Measurements from ENCODE around the gene HEPN1. TPM values are rescaled to one million over a fixed set of nuclear protein-coding genes. Genes with fewer than 3 reads are reported as not detected.

The HEPN1 gene
- total and polyA plus RNA-seq, 2 of the 8 experiments (the other 6 are each of a cell fraction or from before 2014, with no cell fraction given), result not detected

DNA sequence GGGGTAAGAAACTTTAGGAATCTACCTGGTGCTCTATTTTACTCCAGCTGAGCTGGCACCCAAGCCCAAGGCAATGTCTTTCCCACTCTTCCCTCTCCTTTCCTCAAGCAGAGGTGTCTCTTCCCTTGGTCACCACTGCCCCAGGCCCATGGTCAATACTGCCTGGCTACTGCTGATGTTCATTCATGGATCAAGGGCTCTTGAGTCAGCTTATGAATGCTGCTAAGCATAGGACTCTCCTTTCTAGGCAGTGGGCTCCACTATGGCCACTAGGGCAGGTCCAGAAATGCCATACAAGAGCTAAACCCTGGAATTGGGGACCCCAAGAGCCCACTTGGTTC is 2.7 kb upstream of the HEPN1 start (continued):
- TF ChIP-seq CHD7 (IDR thresholded peaks at IDR 0.05; ENCODE audit: insufficient replicate concordance, low read length), result no peak
- TF ChIP-seq EP300 (IDR thresholded peaks at IDR 0.05; ENCODE audit: borderline replicate concordance in 1 of 2, low read depth in 2 of 2, low read length in 2 of 2), result no peak
- no peak for TF ChIP-seq SP1 (IDR thresholded peaks at IDR 0.05; ENCODE audit: low read depth, low read length)
- TF ChIP-seq EGR1 (IDR thresholded peaks at IDR 0.05; ENCODE audit: borderline replicate concordance, low read depth, low read length), result no peak
- no peak for TF ChIP-seq ZNF274 (IDR thresholded peaks at IDR 0.05; ENCODE audit: borderline replicate concordance, extremely low read depth, low read length)
- TF ChIP-seq POLR2AphosphoS5 (IDR thresholded peaks at IDR 0.05; ENCODE audit: low read depth, low read length), result no peak
- TF ChIP-seq RNF2 (IDR thresholded peaks at IDR 0.05; ENCODE audit: borderline replicate concordance, low read depth, low read length, missing control alignments, poor library complexity, severe bottlenecking), result no peak
- no peak for TF ChIP-seq YY1 (IDR thresholded peaks at IDR 0.05; ENCODE audit: low read depth, low read length)
